Measurements from ENCODE around the gene APOD. TPM values are rescaled to one million over a fixed set of nuclear protein-coding genes. Genes with fewer than 3 reads are reported as not detected.

APOD gene
- total RNA-seq, 1 experiment from 2014 or later: not detected

- Histone ChIP-seq H3K23ac (ENCODE audit: insufficient read length, low read depth, low read length) (no peak overlapping the region), H3K79me2 (ENCODE audit: insufficient read depth, low read length) (no peaks in the 10 kb centered on the region), H3K23me2 (ENCODE audit: insufficient read length, low read depth, low read length, poor library complexity, severe bottlenecking) (no peaks in the 10 kb centered on the region), H2AFZ (ENCODE audit: low read length) (no peak overlapping the region), H2BK20ac (ENCODE audit: low read depth, low read length, poor library complexity, severe bottlenecking) (no peak overlapping the region), H3K9me3 (ENCODE audit: control insufficient read depth, low read depth, low read length) (no peaks in the 10 kb centered on the region), H3K56ac (ENCODE audit: insufficient read length, low read depth, low read length) (no peak overlapping the region), H3K14ac (ENCODE audit: insufficient read depth, low read length) (no peak overlapping the region), H3K9ac (ENCODE audit: extremely low read depth, insufficient read length, low read length) (no peak overlapping the region), H2BK15ac (ENCODE audit: low read depth, low read length) (no peak overlapping the region), H3K18ac (ENCODE audit: insufficient read length, low read depth, low read length) (no peak overlapping the region), H2BK120ac (ENCODE audit: low read depth, low read length, poor library complexity, severe bottlenecking) (no peak overlapping the region), H4K20me1 (ENCODE audit: control insufficient read depth, insufficient read depth, insufficient read length) (no peaks in the 10 kb centered on the region), H3K79me1 (ENCODE audit: insufficient read depth, low read depth, low read length, poor library complexity, severe bottlenecking) (no peaks in the 10 kb centered on the region), H3K4me2 (ENCODE audit: insufficient read depth, insufficient read length, low read length) (no peak overlapping the region), H4K5ac (ENCODE audit: insufficient read length, low read depth, low read length) (no peak overlapping the region), H3K27ac (ENCODE audit: insufficient read length, low read depth, low read length) (no peak overlapping the region), H3K4me1 (ENCODE audit: insufficient read depth, low read length) (no peaks in the 10 kb centered on the region), H4K8ac (replicated peaks; ENCODE audit: insufficient read length, low read depth, low read length) (no peak overlapping the region), H2AK5ac (ENCODE audit: insufficient read length, low read length) (no peak overlapping the region), H2BK5ac (ENCODE audit: insufficient read length, low read length) (no peak overlapping the region), H3T11ph (ENCODE audit: low read length) (no peak overlapping the region), H2BK12ac (ENCODE audit: insufficient read length, low read depth, low read length) (no peak overlapping the region), H3K27me3 (ENCODE audit: insufficient read depth, low read length) (no peaks in the 10 kb centered on the region), H4K91ac (ENCODE audit: insufficient read length, low read depth, low read length) (no peak overlapping the region), H3K4ac (ENCODE audit: low read depth, low read length) (no peak overlapping the region)
- H3K4me3 Mint-ChIP-seq: no peak overlapping the region
- WGBS (ENCODE audit: extremely low coverage, insufficient read length, low lambda C conversion rate): no CpG with 5 or more reads among the region's 2 CpGs
- H3K27me3 Mint-ChIP-seq (ENCODE audit: low read depth): peaks cover 5% of the 10 kb centered on the region
- TF ChIP-seq CTCF (conservative IDR thresholded peaks at IDR 0.05): no peak
- no peaks in the 10 kb centered on the region for H3K4me1 Mint-ChIP-seq
- H3K36me3 Mint-ChIP-seq (ENCODE audit: insufficient read depth in 1 of 3, low read depth in 3 of 3): no peaks in the 10 kb centered on the region
- no peak overlapping the region for H3K27ac Mint-ChIP-seq
- peaks cover 0 to 7% of the 10 kb centered on the region in 2 experiments; a peak in 2 of 5 replicates for H3K9me3 Mint-ChIP-seq
- DNase-seq: no peak
Observed at GRCh38 chr3:195591852-195592251, 8.1 kb upstream of the APOD start.
